GM21423 (cell line): ENCODE data around the gene DLGAP1.
A peak's percentile ranks its signal among the peaks of the same experiment; 100 is the strongest.
"Not testable (repeated sequence)": the region's sequence is repeated elsewhere in the genome, so short reads cannot be mapped to it uniquely, and the experiment has no call there.

Experiments used
- ATAC-seq: cut with Tn5 transposase; IDR thresholded peaks from one replicate; pipeline ENCODE4 v1.9.1; 2021; ENCODE audit warnings: mild to moderate bottlenecking, moderate library complexity; ENCODE audit not compliant: unreplicated experiment

The DLGAP1 gene

GRCh38 chr18:3599861-3600260 is 855.2 kb downstream of the DLGAP1 start:
- ATAC-seq, result no peak

- ATAC-seq, result no peak
Measured at GRCh38 chr18:3599195-3599594, 855.9 kb downstream of the DLGAP1 start.

- ATAC-seq, result no peak
Measured at GRCh38 chr18:3598581-3598980, 856.5 kb downstream of the DLGAP1 start.

GRCh38 chr18:3597409-3598357 is 857.4 kb downstream of the DLGAP1 start:
- ATAC-seq, result no peak

GRCh38 chr18:3596637-3597384 is 858.3 kb downstream of the DLGAP1 start:
- peak; percentile 27 for ATAC-seq

- no peak for ATAC-seq
Measured at GRCh38 chr18:3596324-3596636, 858.8 kb downstream of the DLGAP1 start.

GRCh38 chr18:3595369-3596273 is 859.5 kb downstream of the DLGAP1 start:
- peak; percentile 42 for ATAC-seq

- no peak for ATAC-seq
Measured at GRCh38 chr18:3594760-3595368, 860.2 kb downstream of the DLGAP1 start.

GRCh38 chr18:3593904-3594759 is 861.0 kb downstream of the DLGAP1 start:
- peak; percentile 63 for ATAC-seq

- ATAC-seq, result peak; percentile 3
Measured at GRCh38 chr18:3593381-3593903, 861.7 kb downstream of the DLGAP1 start.

- no peak for ATAC-seq
Measured at GRCh38 chr18:3592864-3593263, 862.2 kb downstream of the DLGAP1 start.

GRCh38 chr18:3590096-3590630 is 864.9 kb downstream of the DLGAP1 start:
- ATAC-seq, result no peak

GRCh38 chr18:3585656-3586509 is 869.2 kb downstream of the DLGAP1 start:
- peak; percentile 1 for ATAC-seq

- no peak for ATAC-seq
Measured at GRCh38 chr18:3584897-3585460, 870.1 kb downstream of the DLGAP1 start.

GRCh38 chr18:3584266-3584861 is 870.7 kb downstream of the DLGAP1 start:
- ATAC-seq, result no peak

- ATAC-seq, result no peak
Measured at GRCh38 chr18:3583873-3584247, 871.2 kb downstream of the DLGAP1 start.

- not testable (repeated sequence) for ATAC-seq
Measured at GRCh38 chr18:3583106-3583872, 871.8 kb downstream of the DLGAP1 start.
